ENCODE data around the gene ZNF205. TPM values are rescaled to one million over a fixed set of nuclear protein-coding genes. Genes with fewer than 3 reads are reported as not detected.
A peak's percentile ranks its signal among the peaks of the same experiment; 100 is the strongest.

ZNF205 gene
- total and polyA plus RNA-seq, 9 of the 15 experiments (the other 6 are each of a cell fraction or from before 2014, with no cell fraction given): 2.4 to 11.8 (median 5.1) TPM; not detected in 2

GRCh38 chr16:3123986-3124886, 11.8 kb downstream of the ZNF205 start (continued):
- TF ChIP-seq ZNF280A (IDR thresholded peaks at IDR 0.05; ENCODE audit: low read depth, partially characterized antibody) (no peak), ZNF76 (CRISPR knock-in tag; IDR thresholded peaks at IDR 0.05; ENCODE audit: borderline replicate concordance) (no peak), CBX8 (IDR thresholded peaks at IDR 0.05; ENCODE audit: borderline replicate concordance, extremely low read depth, low read depth, low read length, poor library complexity, severe bottlenecking) (no peak), ZBED1 (IDR thresholded peaks at IDR 0.05) (no peak), MBD2 (IDR thresholded peaks at IDR 0.05; ENCODE audit: borderline replicate concordance, low read depth) (no peak), ETV6 (IDR thresholded peaks at IDR 0.05; ENCODE audit: borderline replicate concordance in 1 of 2, low read depth in 2 of 2, low read length in 1 of 2) (no peak), ETV6 (CRISPR knock-in tag; IDR thresholded peaks at IDR 0.05; ENCODE audit: borderline replicate concordance) (no peak), CHCHD3 (CRISPR knock-in tag; IDR thresholded peaks at IDR 0.05) (peak; percentile 77; the same call in 1 of the 2 replicates), ZHX1 (conservative IDR thresholded peaks at IDR 0.05; ENCODE audit: low read length) (no peak), LARP7 (IDR thresholded peaks at IDR 0.05) (no peak), CAMTA2 (CRISPR knock-in tag; conservative IDR thresholded peaks at IDR 0.05) (0 out of 2 replicates have a peak, but pooled peaks have one; percentile 66), ZNF140 (CRISPR knock-in tag; IDR thresholded peaks at IDR 0.05) (no peak), POLR3G (IDR thresholded peaks at IDR 0.05; ENCODE audit: extremely low read depth, insufficient read length, insufficient replicate concordance) (no peak), ZBTB49 (CRISPR knock-in tag; IDR thresholded peaks at IDR 0.05; ENCODE audit: borderline replicate concordance) (no peak), ZNF518B (CRISPR knock-in tag; IDR thresholded peaks at IDR 0.05) (no peak), POU5F1 (IDR thresholded peaks at IDR 0.05; ENCODE audit: borderline replicate concordance, low read depth, low read length, partially characterized antibody) (no peak)
